Liver (tissue), 9 donors: ENCODE measurements around the gene INPP5A. TPM values are rescaled to one million over a fixed set of nuclear protein-coding genes. Genes with fewer than 3 reads are reported as not detected.

ENCODE experiments used
- DNase-seq: peaks from one replicate; pipeline ENCODE4 v3.0.0-alpha.2; 2017; ENCODE audit warnings: low spot score
- H3K27ac ChIP-seq, 2 donors: one replicate each; pipeline ENCODE4 v1.7.0; 2013; ENCODE audit warnings: inconsistent platforms in 2 of 2, low read length in 2 of 2, control low read depth in 1 of 2, low read depth in 1 of 2, mild to moderate bottlenecking in 1 of 2
- H3K27me3 ChIP-seq, 4 donors: one replicate each; pipeline versions ENCODE4 v1.6.1 to v1.7.0; 2013; ENCODE audit warnings: low read length in 3 of 4, inconsistent platforms in 1 of 4, mild to moderate bottlenecking in 1 of 4, moderate library complexity in 1 of 4; ENCODE audit not compliant: control insufficient read depth in 4 of 4, insufficient read depth in 4 of 4
- H3K36me3 ChIP-seq, 4 donors: one replicate each; pipeline versions ENCODE4 v1.6.1 to v1.7.0; 2013; ENCODE audit warnings: low read length in 3 of 4, mild to moderate bottlenecking in 3 of 4, low read depth in 1 of 4, moderate library complexity in 1 of 4; ENCODE audit not compliant: control insufficient read depth in 4 of 4, insufficient read depth in 3 of 4
- H3K4me1 ChIP-seq, 4 donors: one replicate each; pipeline versions ENCODE4 v1.6.1 to v1.7.0; 2013; ENCODE audit warnings: low read length in 3 of 4, mild to moderate bottlenecking in 3 of 4, moderate library complexity in 1 of 4; ENCODE audit not compliant: control insufficient read depth in 4 of 4, insufficient read depth in 4 of 4
- H3K4me3 ChIP-seq, 3 donors: one replicate each; pipeline versions ENCODE4 v1.6.1 to v1.7.0; 2013; ENCODE audit warnings: low read length in 3 of 3, control low read depth in 1 of 3, low read depth in 1 of 3, mild to moderate bottlenecking in 1 of 3
- H3K9ac ChIP-seq, 2 donors: one replicate each; pipeline ENCODE4 v1.7.0; 2013; ENCODE audit warnings: low read length in 2 of 2, mild to moderate bottlenecking in 2 of 2, moderate library complexity in 2 of 2, control low read depth in 1 of 2, low read depth in 1 of 2
- H3K9me3 ChIP-seq, 4 donors: one replicate each; pipeline versions ENCODE4 v1.6.1 to v1.7.0; 2013; ENCODE audit warnings: low read length in 3 of 4; ENCODE audit not compliant: control insufficient read depth in 4 of 4
- EGR1 ChIP-seq, 2 donors: IDR thresholded peaks; 2 replicates each; pipeline ENCODE4 v1.6.1; 2016 to 2018; ENCODE audit warnings: antibody characterized with exemption in 2 of 2, low read depth in 2 of 2
- FOXA1 ChIP-seq: IDR thresholded peaks from 2 replicates; pipeline ENCODE4 v1.6.1; 2016; ENCODE audit warnings: antibody characterized with exemption
- FOXA2 ChIP-seq: IDR thresholded peaks from 2 replicates; pipeline ENCODE4 v1.6.1; 2016; ENCODE audit warnings: antibody characterized with exemption
- GABPA ChIP-seq, 2 donors: IDR thresholded peaks in 1 of 2; conservative IDR thresholded peaks in 1 of 2; 2 replicates each; pipeline ENCODE4 v1.6.1; 2016; ENCODE audit warnings: antibody characterized with exemption in 2 of 2, mild to moderate bottlenecking in 1 of 2, moderate library complexity in 1 of 2
- HNF4A ChIP-seq, 2 donors: conservative IDR thresholded peaks; 2 replicates each; pipeline ENCODE4 v1.6.1; 2016; ENCODE audit warnings: antibody characterized with exemption in 2 of 2, mild to moderate bottlenecking in 2 of 2
- HNF4G ChIP-seq: IDR thresholded peaks from 2 replicates; pipeline ENCODE4 v1.6.1; 2016; ENCODE audit warnings: antibody characterized with exemption
- JUND ChIP-seq, 2 donors: IDR thresholded peaks; 2 replicates each; pipeline ENCODE4 v1.6.1; 2016; ENCODE audit warnings: antibody characterized with exemption in 2 of 2
- NR2F2 ChIP-seq: IDR thresholded peaks from 2 replicates; pipeline ENCODE4 v1.6.1; 2016; ENCODE audit warnings: antibody characterized with exemption
- RAD21 ChIP-seq, 2 donors: IDR thresholded peaks; 2 replicates each; pipeline ENCODE4 v1.6.1; 2016; ENCODE audit warnings: antibody characterized with exemption in 2 of 2, mild to moderate bottlenecking in 2 of 2
- RXRA ChIP-seq, 2 donors: IDR thresholded peaks; 2 replicates each; pipeline ENCODE4 v1.6.1; 2017 to 2018; ENCODE audit warnings: antibody characterized with exemption in 2 of 2, mild to moderate bottlenecking in 1 of 2
- SP1 ChIP-seq: IDR thresholded peaks from 2 replicates; pipeline ENCODE4 v1.6.1; 2018; ENCODE audit warnings: antibody characterized with exemption, mild to moderate bottlenecking
- TAF1 ChIP-seq: conservative IDR thresholded peaks from 2 replicates; pipeline ENCODE4 v1.6.1; 2016; ENCODE audit warnings: antibody characterized with exemption, mild to moderate bottlenecking
- YY1 ChIP-seq: IDR thresholded peaks from 2 replicates; pipeline ENCODE4 v1.6.1; 2016; ENCODE audit warnings: antibody characterized with exemption, mild to moderate bottlenecking
- WGBS: extraction: QIAGEN DNeasy Blood & Tissue Kit; methylation state at CpG from one replicate; pipeline ENCODE4 v1.1.7; 2013; 5-methylcytosine and 5-hydroxymethylcytosine counted together
- polyA plus RNA-seq, 2 donors: library from polyadenylated mRNA; stranded (reverse) in 1 of 2; unstranded in 1 of 2; fragments of 200-250 nt in 1 of 2; fragments of >200 nt in 1 of 2; fragmentation: Nextera tagmentation in 1 of 2; extraction: Ambion mirVana in 1 of 2; gene quantifications; one replicate each; pipeline versions ENCODE4 v1.2.1 to v1.2.3, GENCODE V29; 2013 to 2015
- total RNA-seq, 2 donors: library from RNA; depleted of rRNA; stranded (reverse); fragments of >200 nt; gene quantifications; one replicate each; pipeline ENCODE4 v1.2.3, GENCODE V29; 2014
- TF ChIP-seq, protein P1 (sequence below): fragments of 150-350 bp; IDR thresholded peaks from 2 replicates; pipeline ENCODE4 v1.5.1; 2017; ENCODE audit warnings: improper control_type of control experiment, low read depth, low read length; ENCODE audit not compliant: missing input control
- TF ChIP-seq, protein P2 (sequence below): IDR thresholded peaks from 2 replicates; pipeline ENCODE4 v1.6.1; 2016; ENCODE audit warnings: antibody characterized with exemption
- TF ChIP-seq, protein P3 (sequence below): IDR thresholded peaks from 2 replicates; pipeline ENCODE4 v1.6.1; 2016; ENCODE audit warnings: antibody characterized with exemption
- TF ChIP-seq, protein P4 (sequence below): IDR thresholded peaks from 2 replicates; pipeline ENCODE4 v1.6.1; 2016; ENCODE audit warnings: antibody characterized with exemption
- donor health status: healthy.
- donor health status: healthy.
- donor health status: healthy.
- donor health status: healthy.
- donor health status: healthy.

INPP5A gene
- total and polyA plus RNA-seq, 4 donors = 4.3 to 26.5 (median 10.9) TPM

DNA sequence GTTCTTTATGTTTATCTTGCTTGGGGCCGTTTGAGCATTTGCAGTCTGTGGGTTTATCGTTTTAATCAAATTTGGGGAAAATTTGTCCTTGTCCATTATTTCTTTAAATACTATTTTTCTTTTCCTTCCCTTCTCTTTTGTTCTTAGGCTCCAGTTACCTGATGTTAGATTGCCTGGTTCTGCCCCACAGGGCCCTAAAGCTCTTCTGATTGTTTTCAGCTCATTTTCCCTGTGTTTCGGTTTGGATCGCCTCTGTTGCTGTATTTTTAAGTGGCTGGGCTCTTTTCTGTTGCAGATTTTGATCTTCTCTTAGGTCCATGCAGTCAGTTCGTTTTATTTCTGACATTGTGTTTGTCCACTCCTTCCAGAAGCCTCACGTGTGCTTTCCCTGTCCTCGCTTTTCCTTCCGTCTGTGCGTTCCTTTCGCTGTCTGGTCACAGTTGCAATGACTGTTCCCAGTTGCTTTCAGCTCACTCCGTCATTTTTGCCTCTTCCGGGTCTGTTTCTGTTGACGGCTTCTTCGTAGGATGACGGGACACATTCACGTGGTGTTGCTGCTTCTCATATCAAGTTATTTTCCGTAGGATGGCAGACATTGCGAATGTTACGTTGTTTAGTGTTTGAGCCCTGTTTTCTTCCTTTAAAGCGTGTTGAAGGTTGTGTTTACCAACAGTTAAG is 111.4 kb downstream of the INPP5A start (continued):
- TF ChIP-seq, protein P1, sequence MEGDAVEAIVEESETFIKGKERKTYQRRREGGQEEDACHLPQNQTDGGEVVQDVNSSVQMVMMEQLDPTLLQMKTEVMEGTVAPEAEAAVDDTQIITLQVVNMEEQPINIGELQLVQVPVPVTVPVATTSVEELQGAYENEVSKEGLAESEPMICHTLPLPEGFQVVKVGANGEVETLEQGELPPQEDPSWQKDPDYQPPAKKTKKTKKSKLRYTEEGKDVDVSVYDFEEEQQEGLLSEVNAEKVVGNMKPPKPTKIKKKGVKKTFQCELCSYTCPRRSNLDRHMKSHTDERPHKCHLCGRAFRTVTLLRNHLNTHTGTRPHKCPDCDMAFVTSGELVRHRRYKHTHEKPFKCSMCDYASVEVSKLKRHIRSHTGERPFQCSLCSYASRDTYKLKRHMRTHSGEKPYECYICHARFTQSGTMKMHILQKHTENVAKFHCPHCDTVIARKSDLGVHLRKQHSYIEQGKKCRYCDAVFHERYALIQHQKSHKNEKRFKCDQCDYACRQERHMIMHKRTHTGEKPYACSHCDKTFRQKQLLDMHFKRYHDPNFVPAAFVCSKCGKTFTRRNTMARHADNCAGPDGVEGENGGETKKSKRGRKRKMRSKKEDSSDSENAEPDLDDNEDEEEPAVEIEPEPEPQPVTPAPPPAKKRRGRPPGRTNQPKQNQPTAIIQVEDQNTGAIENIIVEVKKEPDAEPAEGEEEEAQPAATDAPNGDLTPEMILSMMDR = no peak
- TF ChIP-seq FOXA2 (no peak), NR2F2 (no peak), SP1 (no peak), JUND (IDR thresholded peaks at IDR 0.05) (no peak)
- TF ChIP-seq, protein P2, sequence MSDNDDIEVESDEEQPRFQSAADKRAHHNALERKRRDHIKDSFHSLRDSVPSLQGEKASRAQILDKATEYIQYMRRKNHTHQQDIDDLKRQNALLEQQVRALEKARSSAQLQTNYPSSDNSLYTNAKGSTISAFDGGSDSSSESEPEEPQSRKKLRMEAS = no peak
- TF ChIP-seq, protein P3, sequence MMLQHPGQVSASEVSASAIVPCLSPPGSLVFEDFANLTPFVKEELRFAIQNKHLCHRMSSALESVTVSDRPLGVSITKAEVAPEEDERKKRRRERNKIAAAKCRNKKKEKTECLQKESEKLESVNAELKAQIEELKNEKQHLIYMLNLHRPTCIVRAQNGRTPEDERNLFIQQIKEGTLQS = no peak

DNA sequence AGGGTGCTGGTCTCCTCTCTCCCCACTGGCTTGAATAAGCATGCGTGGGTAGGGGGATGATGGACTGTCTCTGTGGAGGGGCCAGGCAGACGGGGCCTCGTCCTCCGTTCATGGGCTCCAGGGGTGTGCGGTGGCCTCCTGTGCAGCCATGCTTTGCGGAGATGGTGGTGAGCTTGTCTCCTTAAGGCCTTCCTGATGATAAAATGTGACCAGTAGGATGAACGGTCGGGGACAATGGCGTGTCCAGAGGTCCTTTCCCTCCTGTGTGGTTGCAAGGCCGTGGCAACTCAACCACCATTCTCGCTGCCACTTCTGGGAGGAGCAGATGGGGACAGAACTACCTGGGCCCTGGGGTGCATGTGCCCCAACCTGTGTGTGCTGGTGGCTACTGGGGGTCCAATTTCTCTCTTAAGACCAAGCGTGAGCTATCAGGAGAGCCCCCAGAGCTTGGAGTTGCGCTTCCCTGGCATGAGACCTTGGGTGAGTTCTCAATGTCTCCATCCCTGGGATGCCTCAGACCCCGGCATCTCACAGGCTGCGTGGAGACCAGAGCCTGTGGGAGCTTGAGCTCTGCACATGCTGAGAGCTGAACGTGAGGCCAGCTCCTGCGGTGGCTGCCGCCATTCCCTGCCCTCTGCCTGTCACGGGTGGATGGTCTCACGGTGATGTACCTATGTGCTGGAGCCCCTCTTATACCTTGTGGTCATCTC is 112.2 kb downstream of the INPP5A start:
- no peaks in the 10 kb centered on the region for H3K27me3 ChIP-seq
- no peaks in the 10 kb centered on the region for H3K4me1 ChIP-seq
- no peak overlapping the region for H3K9ac ChIP-seq
- TF ChIP-seq, protein P3 = no peak
- TF ChIP-seq RXRA (IDR thresholded peaks at IDR 0.05) (no peak), FOXA2 (no peak)
- H3K4me3 ChIP-seq = no peak overlapping the region
- DNase-seq = no peak
- peaks cover 0 to 24% (median 3%) of the 10 kb centered on the region in 4 donors for H3K36me3 ChIP-seq
- no peak overlapping the region for H3K27ac ChIP-seq
- WGBS = 97% methylated on average over 20 of the region's 20 CpGs
- H3K9me3 ChIP-seq = no peaks in the 10 kb centered on the region

DNA sequence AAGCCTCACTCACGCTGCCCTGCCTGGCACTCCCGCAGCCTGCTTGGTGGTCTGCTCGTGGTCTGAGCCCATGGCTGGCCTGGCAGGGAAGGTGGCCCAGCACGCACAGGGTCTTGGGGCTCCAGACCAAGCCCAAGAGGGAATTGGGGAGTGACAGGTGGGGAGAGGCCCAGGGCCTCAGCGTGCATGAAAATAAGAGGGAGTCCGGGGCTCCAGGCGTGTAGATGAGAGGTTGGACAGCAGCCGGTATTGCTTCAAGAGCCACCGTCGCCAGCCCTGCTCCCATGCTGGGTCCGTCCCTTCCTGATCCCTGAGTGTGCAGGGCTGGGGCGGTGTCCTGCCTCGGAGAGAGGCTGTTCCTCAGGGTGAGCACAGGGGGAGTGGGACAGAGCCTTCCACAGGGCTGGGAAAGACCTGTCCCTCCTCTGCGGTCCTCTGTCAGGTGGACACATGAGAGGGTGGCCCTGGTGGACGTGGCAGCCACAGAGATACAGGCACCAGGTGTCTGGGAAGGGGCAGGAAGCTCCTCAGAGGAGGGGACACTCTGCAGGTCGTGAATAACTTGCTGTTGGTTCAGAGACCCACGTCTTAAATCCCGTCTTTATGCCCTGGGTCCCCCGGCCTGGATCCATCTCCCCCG is 113.1 kb downstream of the INPP5A start:
- H3K4me3 ChIP-seq = no peak overlapping the region
- 93% methylated on average over 20 of the region's 20 CpGs for WGBS
- H3K9ac ChIP-seq = no peak overlapping the region
- no peak for DNase-seq
- no peaks in the 10 kb centered on the region for H3K9me3 ChIP-seq
- H3K36me3 ChIP-seq = peaks cover 0 to 24% (median 3%) of the 10 kb centered on the region in 4 donors
- H3K27ac ChIP-seq = no peak overlapping the region
- TF ChIP-seq HNF4A (conservative IDR thresholded peaks at IDR 0.05) (no peak), HNF4G (no peak)
- H3K4me1 ChIP-seq = peaks cover 0 to 2% (median 0%) of the 10 kb centered on the region in 4 donors
- H3K27me3 ChIP-seq = no peaks in the 10 kb centered on the region

DNA sequence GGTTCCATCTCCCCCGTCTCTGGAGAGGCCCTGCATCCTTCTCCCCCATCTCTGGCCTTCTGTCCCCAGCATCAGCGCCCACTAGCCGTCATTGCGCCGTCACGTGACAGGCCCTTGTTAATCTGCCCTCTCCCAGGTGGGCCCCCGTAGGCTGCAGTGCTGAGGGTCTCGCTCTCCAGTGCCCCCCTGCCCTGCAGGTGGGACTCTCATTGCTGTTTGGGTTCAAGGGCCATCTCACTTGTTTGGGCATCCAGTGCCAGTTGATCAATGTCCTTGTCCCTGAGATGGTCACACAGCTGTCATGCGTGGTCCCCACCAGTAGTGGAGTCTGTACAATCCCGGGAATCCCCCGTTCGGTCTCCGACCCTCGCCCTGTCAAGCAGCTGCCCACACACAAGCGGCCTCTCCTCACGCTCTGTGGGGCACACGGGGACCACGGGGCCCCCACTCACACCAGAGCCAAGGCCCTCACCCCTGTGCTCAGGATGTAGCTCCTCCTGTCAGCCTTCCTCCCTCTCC is 114.0 kb downstream of the INPP5A start:
- no peak overlapping the region for H3K9ac ChIP-seq
- WGBS = 95% methylated on average over 18 of the region's 18 CpGs
- H3K27me3 ChIP-seq = no peaks in the 10 kb centered on the region
- no peaks in the 10 kb centered on the region for H3K9me3 ChIP-seq
- no peak for DNase-seq
- H3K4me1 ChIP-seq = peaks cover 0 to 2% (median 0%) of the 10 kb centered on the region in 4 donors
- H3K4me3 ChIP-seq = no peak overlapping the region
- H3K36me3 ChIP-seq = peaks cover 0 to 20% (median 3%) of the 10 kb centered on the region in 4 donors
- no peak overlapping the region for H3K27ac ChIP-seq
- TF ChIP-seq RXRA (IDR thresholded peaks at IDR 0.05) (no peak), GABPA (IDR thresholded peaks at IDR 0.05 in 1 of 2, conservative IDR thresholded peaks at IDR 0.05 in 1 of 2) (no peak), FOXA1 (no peak), YY1 (no peak), NR2F2 (no peak), TAF1 (no peak), EGR1 (IDR thresholded peaks at IDR 0.05; ENCODE audit: low read depth in 2 of 2) (no peak), HNF4A (conservative IDR thresholded peaks at IDR 0.05) (no peak), HNF4G (no peak), RAD21 (IDR thresholded peaks at IDR 0.05) (no peak)
- TF ChIP-seq, protein P3 = no peak
- TF ChIP-seq, protein P4, sequence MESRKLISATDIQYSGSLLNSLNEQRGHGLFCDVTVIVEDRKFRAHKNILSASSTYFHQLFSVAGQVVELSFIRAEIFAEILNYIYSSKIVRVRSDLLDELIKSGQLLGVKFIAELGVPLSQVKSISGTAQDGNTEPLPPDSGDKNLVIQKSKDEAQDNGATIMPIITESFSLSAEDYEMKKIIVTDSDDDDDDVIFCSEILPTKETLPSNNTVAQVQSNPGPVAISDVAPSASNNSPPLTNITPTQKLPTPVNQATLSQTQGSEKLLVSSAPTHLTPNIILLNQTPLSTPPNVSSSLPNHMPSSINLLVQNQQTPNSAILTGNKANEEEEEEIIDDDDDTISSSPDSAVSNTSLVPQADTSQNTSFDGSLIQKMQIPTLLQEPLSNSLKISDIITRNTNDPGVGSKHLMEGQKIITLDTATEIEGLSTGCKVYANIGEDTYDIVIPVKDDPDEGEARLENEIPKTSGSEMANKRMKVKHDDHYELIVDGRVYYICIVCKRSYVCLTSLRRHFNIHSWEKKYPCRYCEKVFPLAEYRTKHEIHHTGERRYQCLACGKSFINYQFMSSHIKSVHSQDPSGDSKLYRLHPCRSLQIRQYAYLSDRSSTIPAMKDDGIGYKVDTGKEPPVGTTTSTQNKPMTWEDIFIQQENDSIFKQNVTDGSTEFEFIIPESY = no peak
- TF ChIP-seq, protein P2 = no peak
